ENCODE measurements around the gene FRMPD2.

Gene FRMPD2, protein sequence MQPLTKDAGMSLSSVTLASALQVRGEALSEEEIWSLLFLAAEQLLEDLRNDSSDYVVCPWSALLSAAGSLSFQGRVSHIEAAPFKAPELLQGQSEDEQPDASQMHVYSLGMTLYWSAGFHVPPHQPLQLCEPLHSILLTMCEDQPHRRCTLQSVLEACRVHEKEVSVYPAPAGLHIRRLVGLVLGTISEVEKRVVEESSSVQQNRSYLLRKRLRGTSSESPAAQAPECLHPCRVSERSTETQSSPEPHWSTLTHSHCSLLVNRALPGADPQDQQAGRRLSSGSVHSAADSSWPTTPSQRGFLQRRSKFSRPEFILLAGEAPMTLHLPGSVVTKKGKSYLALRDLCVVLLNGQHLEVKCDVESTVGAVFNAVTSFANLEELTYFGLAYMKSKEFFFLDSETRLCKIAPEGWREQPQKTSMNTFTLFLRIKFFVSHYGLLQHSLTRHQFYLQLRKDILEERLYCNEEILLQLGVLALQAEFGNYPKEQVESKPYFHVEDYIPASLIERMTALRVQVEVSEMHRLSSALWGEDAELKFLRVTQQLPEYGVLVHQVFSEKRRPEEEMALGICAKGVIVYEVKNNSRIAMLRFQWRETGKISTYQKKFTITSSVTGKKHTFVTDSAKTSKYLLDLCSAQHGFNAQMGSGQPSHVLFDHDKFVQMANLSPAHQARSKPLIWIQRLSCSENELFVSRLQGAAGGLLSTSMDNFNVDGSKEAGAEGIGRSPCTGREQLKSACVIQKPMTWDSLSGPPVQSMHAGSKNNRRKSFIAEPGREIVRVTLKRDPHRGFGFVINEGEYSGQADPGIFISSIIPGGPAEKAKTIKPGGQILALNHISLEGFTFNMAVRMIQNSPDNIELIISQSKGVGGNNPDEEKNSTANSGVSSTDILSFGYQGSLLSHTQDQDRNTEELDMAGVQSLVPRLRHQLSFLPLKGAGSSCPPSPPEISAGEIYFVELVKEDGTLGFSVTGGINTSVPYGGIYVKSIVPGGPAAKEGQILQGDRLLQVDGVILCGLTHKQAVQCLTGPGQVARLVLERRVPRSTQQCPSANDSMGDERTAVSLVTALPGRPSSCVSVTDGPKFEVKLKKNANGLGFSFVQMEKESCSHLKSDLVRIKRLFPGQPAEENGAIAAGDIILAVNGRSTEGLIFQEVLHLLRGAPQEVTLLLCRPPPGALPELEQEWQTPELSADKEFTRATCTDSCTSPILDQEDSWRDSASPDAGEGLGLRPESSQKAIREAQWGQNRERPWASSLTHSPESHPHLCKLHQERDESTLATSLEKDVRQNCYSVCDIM (N-terminal part only)

DNA sequence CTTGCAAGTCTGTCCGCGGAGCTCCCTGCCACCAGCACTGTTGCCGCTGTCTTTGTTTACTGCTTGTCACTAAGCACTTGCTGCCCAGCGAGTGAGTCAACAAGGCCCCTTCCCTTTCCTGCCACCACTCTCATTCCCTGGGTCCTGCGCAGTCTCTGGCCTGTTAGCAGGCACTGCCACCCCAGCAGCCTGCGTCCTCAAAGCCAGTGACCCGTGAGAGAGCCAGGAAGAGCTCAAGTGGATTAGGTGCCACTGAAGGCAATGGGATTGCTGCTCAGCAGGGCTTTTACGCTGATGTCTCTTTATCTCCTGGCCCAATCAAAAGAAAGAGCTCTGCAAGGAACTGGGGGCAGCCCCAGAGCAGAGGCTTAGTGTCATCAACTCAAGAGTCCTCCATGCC lies at the start of gene FRMPD2:
Gene FRMPD2 (minus strand): TSS at position 61 of the 400 bp plus-strand sequence. CDS start 129 bp downstream, outside the sequence.
- no peak for DNase-seq

DNA sequence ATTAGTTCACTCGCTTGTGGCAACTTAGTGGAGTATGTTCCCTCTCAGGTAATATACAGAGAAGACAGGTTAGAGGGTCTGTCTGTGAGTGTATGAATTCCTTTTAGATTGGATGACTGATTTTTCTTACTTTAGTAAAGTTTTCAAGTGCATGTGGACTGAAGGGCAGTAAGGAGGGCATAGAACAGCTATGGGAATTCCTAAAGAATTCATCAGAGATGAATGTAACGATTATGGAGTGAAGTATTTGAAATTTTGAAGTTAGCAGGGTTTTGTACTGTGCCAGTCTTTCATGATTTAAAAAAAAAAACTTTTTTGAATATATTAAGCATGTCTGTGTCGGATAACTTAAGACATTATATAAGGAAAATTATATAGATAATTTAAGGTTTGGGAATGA lies 47.5 kb upstream of the FRMPD2 start:
- no peak for DNase-seq

DNA sequence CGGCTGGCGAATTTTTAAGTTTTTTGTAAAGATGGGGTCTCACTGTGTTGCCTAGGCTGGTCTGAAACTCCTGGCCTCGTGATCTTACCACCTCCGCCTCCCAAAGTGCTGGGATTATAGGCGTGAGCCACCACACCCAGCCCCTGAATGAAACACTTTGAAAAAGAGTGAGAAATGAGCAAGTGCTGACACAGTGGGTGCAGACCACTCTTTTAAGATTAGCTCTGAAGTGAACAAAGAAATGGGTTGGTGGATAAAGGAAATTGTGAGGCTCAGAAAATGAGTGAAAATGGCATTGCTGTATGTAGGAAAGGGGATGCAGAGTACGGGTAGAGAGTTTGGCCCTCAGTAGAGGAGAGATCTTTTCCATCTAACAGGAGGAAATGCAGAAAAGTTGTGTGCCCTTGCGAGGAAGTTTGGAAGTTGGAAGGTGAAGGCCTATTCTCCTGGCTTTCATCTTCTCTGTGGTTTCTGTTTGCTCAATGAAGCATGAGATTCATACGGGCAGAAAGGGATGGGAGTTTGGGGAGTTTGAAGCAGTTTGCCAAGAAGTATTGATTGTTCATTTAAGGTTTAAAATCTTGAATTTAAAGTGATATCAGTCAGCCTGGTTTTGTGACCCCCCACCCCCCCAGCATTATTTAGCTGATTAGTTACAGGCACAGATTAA lies 43.0 kb upstream of the FRMPD2 start:
- no peak for DNase-seq

DNA sequence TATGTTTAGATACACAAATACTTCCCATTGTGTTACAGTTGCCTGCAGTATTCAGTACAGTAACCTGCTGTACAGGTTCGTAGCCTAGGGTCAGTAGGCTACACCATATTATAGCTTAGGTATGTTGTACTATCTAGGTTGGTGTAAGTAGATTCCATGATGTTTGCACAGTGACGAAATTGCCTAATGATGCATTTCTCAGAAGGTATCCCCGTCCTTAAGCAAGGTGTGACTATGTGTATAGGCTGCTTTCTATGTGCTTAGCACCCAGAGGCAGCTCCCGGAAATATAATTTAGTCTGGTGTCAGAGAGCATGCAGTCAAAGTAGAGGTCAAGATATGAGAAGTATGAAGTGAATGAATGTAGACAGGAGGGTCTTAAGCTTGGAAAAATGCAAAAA lies 41.7 kb upstream of the FRMPD2 start:
- DNase-seq = no peak

DNA sequence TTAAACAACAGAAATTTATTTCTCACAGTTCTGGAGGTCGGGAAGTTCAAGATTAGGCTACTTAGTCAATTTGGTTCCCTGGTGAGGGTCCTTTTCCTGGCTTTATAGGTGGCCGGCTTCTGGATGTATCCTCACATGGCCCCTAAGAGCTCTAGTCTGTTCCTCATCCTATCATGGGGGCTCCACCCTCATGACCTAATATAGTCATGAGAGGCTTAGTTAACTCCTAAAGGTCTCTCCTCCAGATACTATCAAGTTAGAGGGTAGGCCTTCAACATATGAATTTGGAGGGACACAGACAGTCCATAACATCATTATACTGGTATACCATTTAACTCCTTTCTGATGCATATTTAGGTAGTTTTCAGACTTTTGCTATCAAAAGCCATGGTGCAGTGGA lies 39.6 kb upstream of the FRMPD2 start:
- DNase-seq = no peak

DNA sequence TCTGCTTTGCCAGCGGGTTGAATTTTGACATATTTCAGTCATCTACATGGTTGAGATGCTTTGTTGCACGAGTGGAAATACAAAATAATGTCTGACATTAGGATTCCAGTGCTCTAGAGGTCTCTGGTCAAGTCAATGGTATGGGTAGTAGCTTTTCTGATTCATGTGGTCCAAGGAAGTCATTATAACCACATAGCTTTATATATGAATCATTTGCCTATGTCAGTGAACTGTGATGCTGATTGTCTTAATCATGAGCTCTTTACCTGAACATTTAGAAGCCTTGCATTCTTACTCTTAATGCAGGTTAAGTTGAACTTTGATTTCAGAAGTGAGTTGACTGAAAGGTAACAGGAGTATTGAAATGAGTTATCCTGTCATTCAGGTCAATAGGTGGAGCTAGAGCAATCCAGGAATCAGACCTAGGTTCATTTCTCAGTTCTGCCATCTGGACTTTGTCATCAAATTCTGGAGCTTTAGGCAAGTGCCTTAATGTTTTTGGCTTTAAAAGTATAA lies 35.3 kb upstream of the FRMPD2 start:
- no peak for DNase-seq

DNA sequence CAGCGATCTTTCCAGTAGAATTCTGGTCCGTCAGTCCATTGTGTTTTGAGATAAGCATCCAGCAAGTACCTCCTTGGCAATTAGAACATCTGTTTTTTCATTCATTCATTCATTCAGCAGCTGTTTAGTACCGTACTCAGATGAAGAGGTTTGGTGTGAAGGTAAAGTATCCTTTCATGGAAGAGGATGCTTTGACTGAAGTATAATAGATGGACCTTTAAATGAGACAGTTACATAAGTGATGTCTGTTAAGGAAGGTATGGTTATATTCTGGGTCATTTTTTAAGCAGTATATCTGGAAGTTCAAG lies 33.2 kb upstream of the FRMPD2 start:
- DNase-seq = no peak

DNA sequence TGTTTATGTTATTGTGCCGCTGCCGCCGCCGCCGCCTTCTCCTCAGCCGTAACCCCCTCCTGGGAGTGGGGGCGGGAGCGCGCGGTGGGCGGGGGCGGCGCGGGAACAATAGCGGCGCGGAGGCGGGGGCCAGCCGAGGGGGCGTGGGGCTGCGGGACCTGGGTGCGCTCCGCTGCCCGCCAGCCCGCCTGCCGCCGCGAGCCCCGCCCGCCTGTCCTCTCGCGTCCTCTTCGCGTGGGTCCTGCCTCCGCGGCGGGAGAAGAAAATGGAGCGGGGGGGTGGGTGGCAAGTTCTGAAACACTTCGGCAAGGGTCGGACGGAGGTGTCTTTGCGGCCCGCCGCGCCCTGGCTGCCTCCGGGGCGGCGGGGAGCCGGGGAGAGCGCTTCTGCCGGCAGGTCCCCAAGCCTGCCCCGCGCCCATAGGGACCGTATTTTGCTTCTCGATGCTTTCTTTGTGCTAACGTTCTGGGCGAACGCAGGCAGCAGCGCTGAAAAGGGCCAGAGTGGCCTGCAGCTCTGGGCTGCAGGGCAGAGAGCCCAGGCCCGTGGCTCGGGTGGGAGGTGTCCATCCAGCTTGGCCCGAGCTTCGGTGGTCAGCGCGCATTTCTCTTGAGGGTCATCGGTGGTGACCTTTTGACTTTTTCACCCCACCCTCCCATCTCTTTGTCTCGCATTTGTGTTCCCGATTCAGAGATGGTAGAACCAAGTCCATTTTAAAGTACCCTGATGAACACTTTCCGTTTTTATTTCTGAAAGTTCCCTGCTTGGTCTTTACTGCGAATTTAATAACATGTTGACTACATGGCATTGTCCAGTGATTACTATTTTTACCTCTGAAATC lies 32.6 kb upstream of the FRMPD2 start:
- DNase-seq = peak; percentile 46 to 58

DNA sequence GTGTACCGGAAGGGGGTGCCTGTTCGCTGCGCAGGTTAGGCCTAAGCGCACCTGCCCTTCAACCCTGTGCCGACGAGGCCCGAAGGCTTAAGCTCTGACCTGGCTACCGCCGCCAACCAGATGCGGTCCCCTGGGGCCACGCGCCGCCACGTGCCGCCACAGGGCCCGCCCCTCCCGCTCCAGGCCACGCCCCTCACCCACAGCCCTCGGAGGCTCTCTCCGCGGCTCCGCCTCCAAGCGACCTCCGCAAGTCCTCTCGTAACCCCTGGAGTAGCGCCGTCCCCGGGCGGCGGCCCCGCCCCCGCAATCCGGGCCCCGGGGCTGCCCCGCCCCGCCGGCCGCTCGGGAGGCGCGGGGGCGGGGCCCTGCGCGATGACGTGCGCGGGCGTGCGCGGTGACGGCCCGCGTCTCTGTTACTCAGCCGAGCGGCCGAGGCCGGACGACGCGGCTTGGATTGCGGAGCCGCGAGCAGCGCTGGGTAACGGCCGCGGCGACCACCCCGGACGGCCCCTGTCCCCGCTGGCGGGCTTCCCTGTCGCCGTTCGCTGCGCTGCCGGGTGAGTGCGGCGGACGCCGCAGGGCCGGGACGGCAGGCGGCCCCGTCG lies 31.9 kb upstream of the FRMPD2 start, which contains the start of gene MAPK8:
Gene MAPK8 (plus strand): TSS at position 413 of the 605 bp plus-strand sequence. CDS start 94,984 bp downstream, outside the sequence.
- peak; percentile 91 to 92 for DNase-seq

DNA sequence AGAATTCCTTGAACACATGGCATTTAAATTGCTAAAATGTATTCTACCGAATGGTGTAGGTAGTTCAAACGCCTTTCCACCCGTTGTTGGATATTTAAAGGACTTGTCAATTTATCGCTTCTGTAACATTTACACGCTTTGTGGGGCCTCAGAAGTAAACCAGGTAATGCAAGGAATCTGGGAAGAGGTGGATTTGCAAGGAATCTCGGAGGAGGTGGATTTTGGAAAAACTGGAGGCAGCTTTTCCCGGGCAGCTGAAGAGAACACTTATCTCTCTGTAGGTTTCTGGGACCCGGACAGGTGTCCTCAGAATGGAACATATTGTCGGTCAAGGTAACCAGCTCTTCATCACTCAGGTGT lies 31.4 kb upstream of the FRMPD2 start:
- no peak for DNase-seq

DNA sequence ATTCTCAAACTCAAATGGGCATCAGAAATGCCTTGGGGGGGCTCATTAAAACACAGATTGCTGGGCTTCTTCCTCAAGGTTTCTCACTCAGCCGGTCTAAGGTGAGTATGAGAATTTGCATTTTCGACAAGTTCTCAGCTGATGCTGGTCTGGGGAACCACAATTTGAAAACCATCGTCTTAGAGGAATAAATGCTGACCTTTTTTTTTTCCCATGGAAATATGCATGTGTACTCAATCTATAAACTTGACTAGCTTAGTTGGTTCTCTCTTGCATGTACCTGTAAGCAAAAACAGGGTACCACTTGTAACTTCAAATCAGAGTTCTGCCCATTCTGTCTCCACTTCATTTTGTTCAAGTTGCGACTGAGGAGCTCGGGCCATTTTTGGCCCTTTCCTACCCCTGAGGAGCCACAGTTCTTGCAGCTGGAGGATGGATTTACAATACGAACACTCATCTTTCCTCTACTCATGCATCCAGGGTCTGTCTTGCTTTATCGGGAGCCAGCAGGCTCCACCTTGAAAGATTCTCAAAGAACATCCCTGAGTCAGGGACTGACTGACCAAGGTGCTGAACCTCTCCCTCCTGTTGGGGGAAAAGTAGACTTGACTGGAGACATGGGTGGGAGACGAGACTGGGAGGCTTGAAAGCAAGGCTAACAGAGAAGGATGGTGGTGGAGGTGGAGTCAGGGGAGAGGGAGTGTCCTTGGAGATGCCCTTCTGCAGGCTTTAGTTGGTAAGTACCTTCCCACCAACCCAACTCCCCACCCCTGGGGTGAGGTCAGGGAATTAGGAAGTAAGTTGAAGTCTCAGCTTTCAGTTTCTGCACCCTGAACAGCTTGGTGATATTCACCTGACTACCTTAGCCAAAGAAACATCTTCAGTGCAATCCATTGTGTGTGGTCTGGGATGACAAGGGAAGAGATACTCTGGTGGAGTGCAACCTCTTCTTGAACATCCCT lies 28.3 kb upstream of the FRMPD2 start:
- no peak for DNase-seq

DNA sequence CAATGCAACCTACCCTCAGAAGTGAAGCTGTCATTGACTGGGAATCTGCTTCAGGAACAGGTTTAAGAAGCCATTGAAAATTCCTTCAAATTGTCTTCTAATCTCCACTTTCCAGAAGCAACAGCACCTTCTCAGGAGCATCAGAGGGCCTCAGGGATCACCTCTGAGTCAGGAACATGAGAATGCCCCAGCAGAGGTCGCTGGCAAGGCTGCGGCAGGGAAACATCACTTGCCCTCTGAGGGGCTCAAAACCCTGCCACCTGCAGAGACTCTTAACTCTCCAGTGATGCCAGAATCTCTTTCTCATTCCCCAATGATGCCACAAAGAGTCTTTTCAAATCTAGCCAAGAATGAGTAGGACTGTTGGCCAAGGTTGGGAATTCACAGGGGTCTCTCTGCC lies 26.1 kb upstream of the FRMPD2 start:
- DNase-seq = no peak

DNA sequence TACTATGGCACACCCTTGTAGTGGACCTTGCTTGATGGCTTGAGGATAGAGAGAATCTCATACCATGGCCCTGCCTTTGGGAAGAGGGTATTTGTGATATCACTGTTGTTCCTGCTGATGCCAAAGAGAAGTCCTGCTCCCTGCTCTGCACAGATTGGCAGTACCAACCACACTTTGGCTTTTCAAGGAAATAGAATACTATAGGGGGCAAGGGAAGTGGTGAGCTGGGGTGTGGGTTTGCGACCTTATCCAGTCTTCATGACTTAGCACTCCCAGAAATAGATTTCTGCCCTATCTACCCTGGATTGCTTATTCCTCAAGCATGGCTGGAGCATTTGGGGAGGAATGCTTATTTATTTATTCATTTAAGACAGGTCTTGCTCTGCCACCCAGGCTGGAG lies 25.2 kb upstream of the FRMPD2 start:
- no peak for DNase-seq

DNA sequence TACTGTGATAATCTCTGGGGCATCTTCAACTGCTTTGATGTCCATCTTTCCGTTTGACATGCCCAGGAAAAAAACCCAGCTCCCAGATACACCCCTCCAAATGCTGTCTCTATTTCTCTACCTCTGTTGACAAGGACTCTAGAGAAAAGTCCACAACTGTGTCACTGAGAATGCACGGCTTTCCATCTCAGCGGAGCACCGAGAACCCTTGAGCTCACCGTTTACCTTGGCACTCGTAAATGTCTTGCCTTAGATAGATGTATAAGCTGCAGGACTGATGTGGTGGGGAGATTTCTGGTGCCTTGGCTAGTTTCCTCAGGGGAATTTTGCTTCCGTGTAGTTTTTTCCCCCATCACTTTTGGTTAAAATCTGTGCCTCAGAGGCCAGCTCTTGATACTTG lies 24.6 kb upstream of the FRMPD2 start:
- no peak for DNase-seq

DNA sequence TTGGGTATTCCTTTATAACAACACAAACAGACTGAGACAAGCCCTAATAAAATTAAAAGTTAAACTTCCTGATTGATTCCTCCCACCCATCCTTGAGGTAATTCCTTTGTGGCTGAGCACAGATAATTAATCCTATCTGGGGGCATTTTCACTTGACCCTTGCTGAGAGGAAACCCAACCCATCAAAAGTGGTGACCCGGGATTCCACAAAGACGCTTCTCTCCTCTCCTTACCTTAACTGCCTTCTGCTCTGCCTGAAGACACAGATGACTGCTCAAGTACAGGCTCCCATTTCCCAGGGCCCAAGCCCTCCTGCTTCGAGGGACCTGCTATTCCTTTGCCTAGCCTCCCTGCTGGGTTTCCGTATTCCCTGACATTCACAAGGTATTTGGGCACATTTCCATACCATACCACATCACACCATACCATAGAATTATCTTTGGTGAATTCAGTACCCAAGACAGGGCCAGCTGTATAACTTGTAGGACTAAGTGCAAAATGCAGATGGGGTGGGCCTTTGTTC lies 22.1 kb upstream of the FRMPD2 start:
- no peak for DNase-seq

DNA sequence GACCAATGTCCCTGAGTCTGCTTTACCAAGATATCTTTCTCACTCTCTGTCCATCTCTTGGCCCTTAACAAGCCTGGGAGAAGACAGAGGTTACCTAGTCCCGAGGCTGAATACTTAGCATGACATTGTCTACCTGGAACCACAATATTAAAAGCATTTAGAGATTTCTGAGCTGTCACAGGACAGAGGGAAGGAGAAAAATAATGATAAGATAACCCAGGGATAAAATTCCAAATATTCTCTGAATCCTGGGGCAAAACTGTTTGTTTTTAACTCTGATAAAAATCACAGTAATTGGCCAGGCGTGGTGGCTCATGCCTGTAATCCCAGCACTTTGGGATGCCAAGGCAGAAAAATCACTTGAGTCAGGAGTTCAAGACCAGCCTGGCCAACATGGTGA lies 19.9 kb upstream of the FRMPD2 start:
- DNase-seq = no peak

DNA sequence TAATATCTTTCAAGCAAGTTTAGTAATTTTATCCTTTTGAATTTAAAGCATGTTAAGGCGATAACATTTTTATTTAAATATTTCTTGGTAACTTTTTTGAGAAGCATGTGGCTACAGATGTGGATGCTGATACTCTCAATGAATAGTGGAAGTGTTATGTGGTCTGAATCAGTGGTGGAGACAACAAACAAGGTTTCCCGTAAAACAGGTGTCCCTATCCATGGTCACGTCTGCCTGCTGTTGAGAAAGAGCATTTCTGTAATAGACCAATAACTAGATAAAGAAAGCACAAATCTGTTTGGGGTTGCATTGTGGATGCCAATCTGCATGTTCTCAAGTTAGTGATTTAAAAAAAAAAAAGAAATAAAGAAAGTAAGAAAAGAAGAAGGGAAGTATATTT lies 18.1 kb upstream of the FRMPD2 start:
- no peak for DNase-seq

DNA sequence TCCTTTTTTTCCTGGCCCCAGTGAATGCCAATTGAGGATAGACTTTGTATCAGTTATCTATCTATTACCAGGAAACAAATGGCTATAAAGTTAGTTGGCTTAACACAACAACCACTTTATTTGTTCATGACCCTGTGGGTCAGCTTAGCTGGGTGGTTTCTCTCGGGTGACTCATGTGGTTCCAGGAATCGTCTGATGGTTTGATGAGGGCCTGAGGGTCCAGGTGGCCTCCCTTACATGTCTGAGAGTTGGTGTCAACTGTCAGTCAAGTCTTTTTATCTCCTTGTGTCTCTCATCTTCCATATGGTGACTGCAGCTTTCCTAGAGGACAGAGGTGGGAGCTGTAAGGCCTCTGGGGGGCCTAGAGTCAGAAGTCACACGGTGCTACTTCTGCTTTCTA lies 16.7 kb upstream of the FRMPD2 start:
- no peak for DNase-seq

DNA sequence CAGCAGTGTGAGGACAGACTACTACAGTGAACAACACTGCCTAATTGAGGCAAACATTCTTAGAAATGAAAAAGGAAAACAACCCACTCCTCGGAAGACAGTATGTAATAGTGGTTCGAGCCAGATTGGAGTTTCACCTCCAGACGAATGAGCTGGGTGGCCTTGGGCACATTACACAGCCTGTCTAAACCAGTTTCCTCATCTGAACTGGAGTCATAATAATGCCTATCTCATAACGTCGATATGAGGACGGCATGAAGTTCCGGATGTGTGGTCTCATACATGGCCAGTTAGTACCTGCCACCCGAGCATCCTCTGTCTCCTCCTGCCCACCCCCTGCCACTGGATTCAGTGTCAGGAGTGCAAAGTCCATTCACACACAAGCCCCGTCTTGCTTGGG lies 15.8 kb upstream of the FRMPD2 start:
- DNase-seq = no peak

Measured in activated CD4-positive, alpha-beta T cell treated with anti-CD3 and anti-CD28 coated beads, Interleukin-2, amount 50 U/mL, for 48 hours (primary cell).